ENCODE data around the gene OR8B12.
"Not testable (repeated sequence)": the region's sequence is repeated elsewhere in the genome, so short reads cannot be mapped to it uniquely, and the experiment has no call there.

The OR8B12 gene

DNA sequence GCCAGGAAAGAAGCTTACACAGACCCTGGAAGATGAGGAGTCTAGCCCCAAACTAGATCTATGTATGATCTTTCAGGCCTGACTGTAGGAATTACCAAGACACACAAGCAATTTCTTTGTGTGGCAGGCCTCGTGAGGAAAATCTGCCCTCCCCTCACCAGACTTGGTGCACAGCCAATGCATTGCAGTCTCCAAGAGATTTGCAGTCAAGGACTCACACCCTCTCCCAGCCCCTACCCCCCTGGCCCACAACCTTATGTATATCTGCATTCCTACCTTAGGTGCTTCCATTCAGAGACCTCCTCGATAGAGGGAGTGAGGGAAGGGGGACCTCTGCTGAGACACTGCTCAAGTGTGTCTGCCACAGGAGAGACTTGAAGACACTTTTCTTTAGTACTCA, 9.8 kb downstream of the OR8B12 start:
- no peak for DNase-seq (ENCODE audit: low read depth in 1 of 2, low spot score in 1 of 2)

DNA sequence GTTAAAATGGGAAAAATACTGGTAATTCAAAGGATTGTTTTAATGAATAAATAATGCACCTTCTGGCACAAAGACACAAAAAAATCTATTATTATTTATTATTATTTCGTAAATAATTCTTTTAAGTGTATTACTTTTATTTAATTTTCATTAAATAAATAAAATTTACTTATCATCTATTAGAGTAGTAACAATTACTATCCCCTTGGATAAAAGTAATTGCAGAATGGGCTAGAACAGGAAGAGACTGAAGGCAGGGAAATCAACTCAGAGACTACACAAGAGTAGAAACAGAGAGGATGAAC, 23.0 kb downstream of the OR8B12 start:
- DNase-seq (ENCODE audit: low read depth in 1 of 2, low spot score in 1 of 2): no peak

DNA sequence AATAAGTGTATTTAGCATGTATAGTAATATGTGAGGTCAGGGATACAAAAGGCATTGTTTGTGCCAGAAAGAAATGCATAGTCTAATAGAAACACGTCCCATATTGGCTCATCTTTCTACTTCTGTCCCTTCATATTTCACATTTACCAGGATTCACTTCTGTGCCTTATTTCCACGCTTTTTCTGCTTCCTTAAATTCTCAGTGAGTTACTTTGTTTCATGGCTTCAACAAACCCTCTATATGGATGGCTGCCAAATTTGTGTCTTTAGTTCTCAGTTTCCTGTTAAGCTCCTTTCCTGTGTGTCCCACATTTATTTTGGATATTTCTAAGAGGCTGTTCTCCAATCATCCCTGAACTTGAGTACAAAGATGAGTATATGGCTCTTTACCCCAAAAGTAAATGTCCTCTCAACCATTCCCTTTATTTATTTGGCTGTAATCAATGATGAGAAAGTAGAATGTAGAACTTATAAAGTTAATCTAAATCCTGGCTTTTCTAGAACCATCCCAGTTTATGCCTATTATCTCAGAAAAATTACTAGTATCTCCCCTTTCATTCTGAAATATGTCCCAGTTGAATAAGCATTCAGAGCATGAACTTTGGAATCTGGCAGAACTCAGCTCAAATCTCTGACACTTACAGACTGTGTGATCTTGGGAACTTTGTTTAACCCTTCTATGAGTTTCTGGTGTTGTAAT, 23.5 kb downstream of the OR8B12 start:
- DNase-seq (ENCODE audit: low read depth in 1 of 2, low spot score in 1 of 2): no peak

DNA sequence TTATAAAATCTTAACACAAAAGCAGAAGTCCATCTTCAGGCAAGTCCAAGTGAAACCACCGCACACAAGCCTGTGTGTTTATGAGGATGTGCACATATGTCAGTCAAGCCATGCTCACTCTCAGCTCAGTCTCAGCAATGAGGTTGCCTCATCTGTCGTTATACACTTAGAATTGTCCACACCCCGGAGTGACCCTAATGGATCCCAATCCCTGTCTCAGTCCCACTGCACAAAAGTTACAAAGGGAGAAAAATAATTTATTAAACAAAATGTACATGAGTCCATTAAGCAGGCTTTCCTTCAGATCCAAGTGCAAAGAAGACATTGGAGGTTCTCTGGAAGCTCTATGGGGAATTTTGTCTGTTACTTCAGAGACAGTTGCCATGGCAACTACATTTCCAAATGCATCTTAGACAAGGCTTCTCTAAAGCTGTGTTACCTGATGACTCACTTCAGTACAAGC, 24.4 kb downstream of the OR8B12 start:
- DNase-seq (ENCODE audit: low read depth in 1 of 2, low spot score in 1 of 2): no peak

DNA sequence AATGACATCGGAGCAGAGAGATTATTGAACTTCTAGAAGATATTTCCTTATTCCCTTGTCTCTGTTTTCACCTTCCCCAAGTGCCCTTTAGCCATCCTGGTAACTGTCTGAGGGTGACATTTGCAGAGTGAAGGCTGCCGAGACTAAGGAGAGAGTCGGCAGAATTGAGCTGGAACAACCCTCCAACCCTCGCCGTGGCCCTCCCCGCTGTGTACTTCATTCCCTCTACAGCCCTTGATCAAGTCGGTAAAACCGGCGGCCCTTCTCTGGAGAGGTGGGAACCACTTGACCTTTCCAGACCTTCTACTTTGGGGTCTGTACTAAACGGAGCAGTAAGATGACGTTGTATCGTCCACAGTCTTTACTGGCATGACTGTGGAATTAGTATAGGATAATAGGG, 26.1 kb downstream of the OR8B12 start:
- DNase-seq (ENCODE audit: low read depth in 1 of 2, low spot score in 1 of 2): no peak

DNA sequence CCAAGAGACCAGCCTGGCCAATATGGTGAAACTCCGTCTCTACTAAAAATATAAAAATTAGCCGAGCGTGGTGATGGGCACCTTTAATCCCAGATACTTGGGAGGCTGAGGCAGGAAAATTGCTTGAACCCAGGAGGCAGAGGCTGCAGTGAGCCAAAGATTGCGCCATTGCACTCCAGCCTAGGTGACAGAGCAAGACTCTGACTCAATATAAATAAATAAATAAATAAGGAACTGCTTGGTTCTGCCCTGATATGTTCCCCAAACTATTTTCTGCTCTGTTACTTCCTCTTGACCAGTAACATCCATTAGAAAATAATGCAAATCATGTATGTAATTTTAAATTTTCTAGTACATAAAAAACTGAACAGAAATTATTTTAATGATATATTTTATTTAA, 28.8 kb downstream of the OR8B12 start:
- not testable (repeated sequence) for DNase-seq (ENCODE audit: low read depth in 1 of 2, low spot score in 1 of 2)

DNA sequence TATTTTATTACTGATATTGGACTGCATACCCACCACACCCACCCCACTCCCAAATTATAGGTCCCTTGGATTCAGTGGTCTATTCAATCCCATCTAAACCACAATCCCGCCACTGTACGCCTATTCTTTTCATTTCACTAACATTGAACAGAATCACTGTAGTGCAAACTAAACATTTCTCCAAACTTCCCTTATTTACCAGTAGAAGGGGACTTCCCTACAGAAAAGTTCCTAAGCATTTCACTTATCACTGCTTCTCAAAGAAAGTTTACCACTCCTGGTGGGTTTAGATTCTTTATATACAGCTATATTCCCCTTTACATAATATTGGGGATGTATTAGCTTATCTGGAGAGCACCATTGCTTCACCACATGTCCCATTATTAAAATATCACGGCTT, 29.3 kb downstream of the OR8B12 start:
- DNase-seq (ENCODE audit: low read depth in 1 of 2, low spot score in 1 of 2): no peak

DNA sequence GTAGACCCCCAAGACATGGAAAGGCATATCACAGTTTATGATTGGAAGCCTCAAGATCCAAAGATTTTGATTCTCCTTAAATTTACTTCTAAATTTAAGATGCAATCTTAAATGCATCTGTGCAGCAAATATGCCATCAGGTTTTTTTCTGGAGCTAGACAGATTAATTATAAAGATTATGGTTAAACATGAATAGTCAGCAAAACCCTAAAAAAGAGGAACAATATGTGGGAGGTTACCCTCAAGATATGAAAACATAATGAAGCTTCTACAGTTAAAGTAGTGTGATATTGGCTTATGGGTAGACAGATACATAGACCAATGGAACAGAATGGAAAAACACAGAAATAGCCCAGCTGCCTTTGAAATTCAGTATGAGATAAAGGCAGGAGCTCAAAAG, 31.7 kb downstream of the OR8B12 start:
- no peak for DNase-seq (ENCODE audit: low read depth in 1 of 2, low spot score in 1 of 2)

DNA sequence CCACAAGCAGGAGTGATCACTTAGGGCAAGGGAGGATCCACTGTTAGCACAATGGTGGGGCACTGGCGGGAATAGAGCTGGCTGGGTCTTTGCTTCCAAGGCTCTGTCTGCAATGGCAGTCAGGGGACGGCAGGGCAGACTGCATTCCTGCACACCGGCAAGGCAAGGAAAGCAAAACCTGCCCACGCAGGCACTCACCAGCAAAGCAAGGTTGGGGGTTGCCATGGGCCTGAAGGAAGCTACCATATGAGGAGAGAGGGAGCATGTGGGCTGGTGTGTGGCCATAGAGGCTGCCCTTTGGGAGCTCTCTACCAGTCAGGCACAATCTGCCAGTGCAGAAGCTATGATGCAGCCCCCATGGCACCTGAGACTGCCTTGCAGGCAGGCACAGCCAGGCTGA, 33.2 kb downstream of the OR8B12 start:
- no peak for DNase-seq (ENCODE audit: low read depth in 1 of 2, low spot score in 1 of 2)

DNA sequence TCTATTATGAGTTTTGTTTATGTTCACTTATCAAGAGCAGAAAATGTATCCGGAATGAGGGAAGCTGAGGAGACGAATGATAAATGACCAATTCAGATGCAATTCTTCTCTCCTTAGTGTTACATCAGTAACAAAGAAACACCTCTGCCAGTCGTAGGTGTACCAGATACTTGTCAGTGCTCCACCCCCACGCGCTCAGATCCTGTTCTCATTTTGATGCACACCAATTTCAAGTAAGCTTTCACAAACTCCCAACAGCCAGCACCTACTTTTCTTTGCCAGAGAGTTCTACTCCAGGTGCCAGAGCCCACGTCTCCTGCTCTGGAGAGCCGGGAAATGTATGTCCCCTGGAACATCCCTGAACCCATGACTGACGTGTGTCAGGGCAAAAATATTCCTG, 43.7 kb downstream of the OR8B12 start:
- DNase-seq (ENCODE audit: low read depth in 1 of 2, low spot score in 1 of 2): no peak

DNA sequence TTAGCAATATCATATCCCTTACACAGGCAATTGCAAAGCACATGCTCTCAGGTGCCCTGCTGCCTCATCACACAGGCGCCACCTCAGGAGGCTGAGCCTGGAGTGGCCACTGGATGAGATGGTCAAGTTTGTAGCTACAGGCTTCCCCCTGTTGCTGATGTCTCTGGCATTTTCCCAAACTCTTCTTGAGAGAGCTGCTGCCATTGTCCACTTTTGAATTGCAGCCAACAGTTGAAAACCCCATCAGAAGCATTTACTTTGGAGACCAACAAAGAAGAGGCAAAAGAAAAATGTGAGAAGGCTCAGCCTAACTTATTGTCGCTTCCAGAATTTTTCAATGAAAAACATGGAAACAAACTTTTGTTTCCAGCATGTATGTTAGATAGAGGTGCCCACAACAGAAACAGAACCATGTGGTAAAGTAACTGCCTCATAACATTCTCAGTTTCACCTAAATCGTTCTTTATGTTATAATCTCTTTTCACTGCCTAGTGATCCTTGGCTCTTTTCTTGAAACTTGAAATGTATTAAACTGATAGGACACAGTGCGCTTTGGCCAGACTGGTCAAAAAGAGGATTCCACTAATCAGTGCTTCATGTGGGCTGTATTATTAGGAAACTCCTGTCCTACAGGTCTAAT, 50.3 kb downstream of the OR8B12 start:
- no peak for DNase-seq (ENCODE audit: low read depth in 1 of 2, low spot score in 1 of 2)

Measured in stimulated activated CD4-positive, alpha-beta T cell treated with anti-CD3 and anti-CD28 coated beads, Interleukin-15, amount 100 ng/mL, for 1 hour (primary cell).